Type B pancreatic cell (in vitro differentiated cells): ENCODE data around the gene NSUN2. TPM values are rescaled to one million over a fixed set of nuclear protein-coding genes. Genes with fewer than 3 reads are reported as not detected.

ENCODE experiments used
- DNase-seq: peaks from one replicate; pipeline ENCODE4 v3.0.0; 2021; ENCODE audit warnings: mixed read lengths; ENCODE audit not compliant: unreplicated experiment; ENCODE audit errors: extremely low spot score
- H3K27ac Mint-ChIP-seq: 2 replicates; pipeline ENCODE4 v1.8.0; 2021; ENCODE audit warnings: mild to moderate bottlenecking, mixed read lengths
- H3K27me3 Mint-ChIP-seq: 2 replicates; pipeline ENCODE4 v1.8.0; 2021; ENCODE audit warnings: mixed read lengths
- H3K36me3 Mint-ChIP-seq: 2 replicates; pipeline ENCODE4 v1.8.0; 2021; ENCODE audit warnings: mixed read lengths
- H3K4me1 Mint-ChIP-seq: one replicate; pipeline ENCODE4 v1.8.0; 2021; ENCODE audit warnings: mixed read lengths; ENCODE audit not compliant: unreplicated experiment
- H3K4me3 Mint-ChIP-seq: 2 replicates; pipeline ENCODE4 v1.8.0; 2021; ENCODE audit warnings: mild to moderate bottlenecking, mixed read lengths
- H3K9me3 Mint-ChIP-seq: 2 replicates; pipeline ENCODE4 v1.8.0; 2021; ENCODE audit warnings: mixed read lengths
- total RNA-seq: library from RNA; stranded (reverse); gene quantifications from 2 replicates; pipeline ENCODE4 v1.2.1, GENCODE V29; 2021; ENCODE audit warnings: low replicate concordance
- TF ChIP-seq, protein P1 (sequence below): fragments of 200-600 bp; sonication (generic); conservative IDR thresholded peaks from 2 replicates; pipeline ENCODE4 v1.5.0; 2021; ENCODE audit warnings: antibody characterized with exemption, mild to moderate bottlenecking

Gene NSUN2
- total RNA-seq, 1 donor from 2014 or later: 59.8 TPM

GRCh38 chr5:6585168-6585567, 47.7 kb downstream of the NSUN2 start:
- Mint-ChIP-seq H3K36me3 (no peaks in the 10 kb centered on the region), H3K27ac (peak overlapping the region; percentile 58), H3K4me1 (no peaks in the 10 kb centered on the region), H3K4me3 (peak overlapping the region; percentile 41), H3K9me3 (no peaks in the 10 kb centered on the region), H3K27me3 (peaks cover 65% of the 10 kb centered on the region)
- no peak for DNase-seq
- TF ChIP-seq, protein P1, sequence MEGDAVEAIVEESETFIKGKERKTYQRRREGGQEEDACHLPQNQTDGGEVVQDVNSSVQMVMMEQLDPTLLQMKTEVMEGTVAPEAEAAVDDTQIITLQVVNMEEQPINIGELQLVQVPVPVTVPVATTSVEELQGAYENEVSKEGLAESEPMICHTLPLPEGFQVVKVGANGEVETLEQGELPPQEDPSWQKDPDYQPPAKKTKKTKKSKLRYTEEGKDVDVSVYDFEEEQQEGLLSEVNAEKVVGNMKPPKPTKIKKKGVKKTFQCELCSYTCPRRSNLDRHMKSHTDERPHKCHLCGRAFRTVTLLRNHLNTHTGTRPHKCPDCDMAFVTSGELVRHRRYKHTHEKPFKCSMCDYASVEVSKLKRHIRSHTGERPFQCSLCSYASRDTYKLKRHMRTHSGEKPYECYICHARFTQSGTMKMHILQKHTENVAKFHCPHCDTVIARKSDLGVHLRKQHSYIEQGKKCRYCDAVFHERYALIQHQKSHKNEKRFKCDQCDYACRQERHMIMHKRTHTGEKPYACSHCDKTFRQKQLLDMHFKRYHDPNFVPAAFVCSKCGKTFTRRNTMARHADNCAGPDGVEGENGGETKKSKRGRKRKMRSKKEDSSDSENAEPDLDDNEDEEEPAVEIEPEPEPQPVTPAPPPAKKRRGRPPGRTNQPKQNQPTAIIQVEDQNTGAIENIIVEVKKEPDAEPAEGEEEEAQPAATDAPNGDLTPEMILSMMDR: no peak

DNA sequence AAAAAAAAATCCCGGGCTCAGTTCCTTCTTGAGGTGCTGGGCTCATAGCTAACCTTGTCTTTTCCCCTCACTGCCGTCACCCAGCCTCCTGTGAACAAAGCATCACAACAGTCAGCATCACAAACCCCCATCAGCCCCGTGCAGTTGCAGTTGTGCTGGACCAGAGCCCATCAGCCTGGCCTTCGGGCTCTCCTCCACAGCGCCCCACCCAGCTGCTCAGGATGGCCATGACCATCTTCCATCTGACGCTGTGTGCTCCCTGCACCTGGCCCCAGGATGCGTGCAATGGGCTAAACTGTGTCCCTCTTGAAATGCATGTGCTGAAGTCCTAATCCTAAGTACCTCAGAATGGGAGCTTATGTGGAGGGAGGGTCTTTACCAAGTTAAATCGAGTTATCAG, 48.1 kb downstream of the NSUN2 start:
- no peaks in the 10 kb centered on the region for H3K9me3 Mint-ChIP-seq
- peaks cover 69% of the 10 kb centered on the region for H3K27me3 Mint-ChIP-seq
- TF ChIP-seq, protein P1: no peak
- H3K4me1 Mint-ChIP-seq: no peaks in the 10 kb centered on the region
- peak overlapping the region; percentile 58 for H3K27ac Mint-ChIP-seq
- H3K4me3 Mint-ChIP-seq: no peak overlapping the region
- no peak for DNase-seq
- no peaks in the 10 kb centered on the region for H3K36me3 Mint-ChIP-seq

GRCh38 chr5:6584101-6584645, 48.7 kb downstream of the NSUN2 start:
- peaks cover 74% of the 10 kb centered on the region for H3K27me3 Mint-ChIP-seq
- no peaks in the 10 kb centered on the region for H3K4me1 Mint-ChIP-seq
- H3K36me3 Mint-ChIP-seq: no peaks in the 10 kb centered on the region
- H3K27ac Mint-ChIP-seq: no peak overlapping the region
- TF ChIP-seq, protein P1: no peak
- DNase-seq: no peak
- H3K9me3 Mint-ChIP-seq: no peaks in the 10 kb centered on the region
- peak overlapping the region; percentile 74 for H3K4me3 Mint-ChIP-seq

DNA sequence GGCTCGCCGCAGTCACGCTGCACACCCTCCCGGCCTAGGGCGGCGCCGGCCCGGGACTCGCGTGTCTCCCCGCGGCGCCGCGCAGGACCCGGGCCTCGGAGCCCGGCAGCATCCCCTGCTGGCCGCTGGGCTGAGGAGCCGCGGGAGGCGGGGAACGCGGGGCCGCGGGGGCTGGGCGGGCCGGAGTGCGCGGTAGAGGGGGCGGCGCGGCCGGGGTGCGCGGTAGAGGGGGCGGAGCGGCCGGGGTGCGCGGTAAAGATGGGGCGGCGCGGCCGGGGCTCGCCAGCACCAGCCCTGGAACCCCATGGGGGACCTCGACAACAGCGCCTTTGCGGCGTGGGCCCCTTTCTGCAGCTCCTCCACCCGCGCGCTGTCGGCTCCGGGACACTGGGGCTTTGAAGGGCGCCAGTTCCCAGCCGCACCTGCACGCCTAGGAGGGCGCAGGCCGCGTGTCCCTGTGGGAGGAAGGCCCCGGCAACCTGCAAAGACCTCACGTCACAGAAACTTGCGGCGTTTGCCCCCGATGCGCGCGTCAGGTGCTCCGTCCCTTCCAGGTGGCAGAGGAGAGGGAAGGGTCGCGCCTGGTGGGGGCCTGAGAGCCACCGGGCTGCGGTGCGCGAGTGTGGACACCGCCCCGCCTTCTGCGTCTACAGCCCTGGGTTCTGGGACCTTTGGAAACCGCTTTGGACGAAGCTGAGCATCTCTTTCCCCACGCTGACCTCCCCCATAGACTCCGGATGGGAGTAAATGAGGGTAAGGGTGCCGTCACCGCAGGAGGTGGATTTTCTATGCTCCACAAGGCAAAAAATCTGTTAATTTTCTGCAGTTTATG, 49.6 kb downstream of the NSUN2 start:
- no peaks in the 10 kb centered on the region for H3K9me3 Mint-ChIP-seq
- TF ChIP-seq, protein P1: peak; percentile 67
- H3K27ac Mint-ChIP-seq: no peak overlapping the region
- H3K4me1 Mint-ChIP-seq: no peaks in the 10 kb centered on the region
- H3K36me3 Mint-ChIP-seq: no peaks in the 10 kb centered on the region
- no peak for DNase-seq
- peak overlapping the region; percentile 58 for H3K4me3 Mint-ChIP-seq
- peaks cover 82% of the 10 kb centered on the region for H3K27me3 Mint-ChIP-seq

- TF ChIP-seq, protein P1: no peak
- H3K36me3 Mint-ChIP-seq: no peaks in the 10 kb centered on the region
- H3K27me3 Mint-ChIP-seq: peaks cover 84% of the 10 kb centered on the region
- H3K9me3 Mint-ChIP-seq: no peaks in the 10 kb centered on the region
- no peak for DNase-seq
- H3K4me1 Mint-ChIP-seq: no peaks in the 10 kb centered on the region
- peak overlapping the region; percentile 55 for H3K4me3 Mint-ChIP-seq
- H3K27ac Mint-ChIP-seq: no peak overlapping the region
Measured at GRCh38 chr5:6582507-6583048, 50.3 kb downstream of the NSUN2 start.
